HepG2 (cell line): ENCODE data around the gene GMPPB. TPM values are rescaled to one million over a fixed set of nuclear protein-coding genes. Genes with fewer than 3 reads are reported as not detected.

Source experiments
- HOXA5 ChIP-seq: sonication (generic); formaldehyde crosslinking; IDR thresholded peaks from 2 replicates; pipeline ENCODE4 v1.4.0; 2020; ENCODE audit warnings: missing genetic modification reagents
- KLF15 ChIP-seq: sonication (generic); formaldehyde crosslinking; IDR thresholded peaks from 2 replicates; pipeline ENCODE4 v1.8.1; 2023; ENCODE audit warnings: borderline replicate concordance, mild to moderate bottlenecking, inconsistent platforms, missing genetic modification reagents, mixed read lengths
- NFE2 ChIP-seq: sonication (generic); formaldehyde crosslinking; IDR thresholded peaks from 2 replicates; pipeline ENCODE4 v1.4.0; 2020; ENCODE audit warnings: missing genetic modification reagents
- PCBP1 ChIP-seq: fragments of 200-400 bp; formaldehyde crosslinking; IDR thresholded peaks from 2 replicates; pipeline ENCODE4 v1.6.1; 2017; ENCODE audit warnings: mild to moderate bottlenecking, low read depth, low read length, borderline replicate concordance
- STAT5B ChIP-seq: sonication (generic); formaldehyde crosslinking; IDR thresholded peaks from 2 replicates; pipeline ENCODE4 v1.4.0; 2020; ENCODE audit warnings: missing genetic modification reagents
- ZBTB38 ChIP-seq: sonication (generic); formaldehyde crosslinking; IDR thresholded peaks from 2 replicates; pipeline ENCODE4 v1.5.1; 2020; ENCODE audit warnings: mild to moderate bottlenecking, missing genetic modification reagents
- ZBTB42 ChIP-seq: sonication (generic); formaldehyde crosslinking; IDR thresholded peaks from 2 replicates; pipeline ENCODE4 v1.5.0; 2020; ENCODE audit warnings: mild to moderate bottlenecking, missing genetic modification reagents
- ZNF12 ChIP-seq: sonication (generic); formaldehyde crosslinking; IDR thresholded peaks from 2 replicates; pipeline ENCODE4 v1.5.0; 2020; ENCODE audit warnings: missing genetic modification reagents
- ZNF713 ChIP-seq: sonication (generic); formaldehyde crosslinking; IDR thresholded peaks from 2 replicates; pipeline ENCODE4 v1.4.0; 2020; ENCODE audit warnings: mild to moderate bottlenecking, missing genetic modification reagents
- ZNF724P ChIP-seq: sonication (generic); formaldehyde crosslinking; IDR thresholded peaks from 2 replicates; pipeline ENCODE4 v1.8.0; 2022; ENCODE audit warnings: missing genetic modification reagents, borderline replicate concordance
- ZNF75D ChIP-seq: sonication (generic); formaldehyde crosslinking; IDR thresholded peaks from 2 replicates; pipeline ENCODE4 v1.8.1; 2023; ENCODE audit warnings: missing genetic modification reagents, mild to moderate bottlenecking, borderline replicate concordance
- ZSCAN22 ChIP-seq: sonication (generic); formaldehyde crosslinking; IDR thresholded peaks from 2 replicates; pipeline ENCODE4 v1.4.0; 2020; ENCODE audit warnings: mild to moderate bottlenecking, missing genetic modification reagents
- polyA plus RNA-seq, 8 experiments: library from polyadenylated mRNA; depleted of rRNA in 3 of 8; stranded (reverse) in 7 of 8; unstranded in 1 of 8; fragments of >200 nt; fragmentation: Illumina TruSeq in 4 of 8; extraction: Trizol in 4 of 8; gene quantifications; 2 replicates each; pipeline versions ENCODE4 v1.2.1 to v1.2.3, GENCODE V29; 2011 to 2016; ENCODE audit warnings: low read depth in 4 of 8, missing spikeins in 1 of 8, mixed read lengths in 1 of 8; ENCODE audit not compliant: insufficient read depth in 1 of 8
- total RNA-seq, 5 experiments: library from RNA; depleted of rRNA; stranded (reverse); fragments of >200 nt; fragmentation: Illumina TruSeq; extraction: Trizol; gene quantifications; 2 replicates each; pipeline ENCODE4 v1.2.3, GENCODE V29; 2016; ENCODE audit warnings: low read depth in 1 of 5
- TF ChIP-seq, protein P1 (sequence below): sonication (generic); formaldehyde crosslinking; IDR thresholded peaks from 2 replicates; pipeline ENCODE4 v1.5.1; 2020; ENCODE audit warnings: missing genetic modification reagents, mild to moderate bottlenecking, borderline replicate concordance
- TF ChIP-seq, protein P2 (sequence below): sonication (generic); formaldehyde crosslinking; conservative IDR thresholded peaks from 2 replicates; pipeline ENCODE4 v1.8.1; 2023; ENCODE audit warnings: missing genetic modification reagents
- TF ChIP-seq, protein P3 (sequence below): IDR thresholded peaks from 2 replicates; pipeline ENCODE4 v1.6.1; 2016; ENCODE audit warnings: low read depth
- TF ChIP-seq, protein P4 (sequence below): sonication (generic); formaldehyde crosslinking; IDR thresholded peaks from 2 replicates; pipeline ENCODE4 v1.4.0; 2020; ENCODE audit warnings: missing genetic modification reagents, low read depth, mild to moderate bottlenecking, borderline replicate concordance
- TF ChIP-seq, protein P5 (sequence below), 2 experiments: sonication (generic) in 1 of 2; formaldehyde crosslinking in 1 of 2; IDR thresholded peaks; 2 replicates each; pipeline versions ENCODE4 v1.6.1 to v1.9.0; 2014 to 2022; ENCODE audit warnings: antibody characterized with exemption in 1 of 2, borderline replicate concordance in 1 of 2, inconsistent platforms in 1 of 2, low read depth in 1 of 2, missing genetic modification reagents in 1 of 2

GMPPB gene
- total and polyA plus RNA-seq, 2 of the 13 experiments (the other 11 are each of a cell fraction or from before 2014, with no cell fraction given) = 6.5 to 23.1 TPM

DNA sequence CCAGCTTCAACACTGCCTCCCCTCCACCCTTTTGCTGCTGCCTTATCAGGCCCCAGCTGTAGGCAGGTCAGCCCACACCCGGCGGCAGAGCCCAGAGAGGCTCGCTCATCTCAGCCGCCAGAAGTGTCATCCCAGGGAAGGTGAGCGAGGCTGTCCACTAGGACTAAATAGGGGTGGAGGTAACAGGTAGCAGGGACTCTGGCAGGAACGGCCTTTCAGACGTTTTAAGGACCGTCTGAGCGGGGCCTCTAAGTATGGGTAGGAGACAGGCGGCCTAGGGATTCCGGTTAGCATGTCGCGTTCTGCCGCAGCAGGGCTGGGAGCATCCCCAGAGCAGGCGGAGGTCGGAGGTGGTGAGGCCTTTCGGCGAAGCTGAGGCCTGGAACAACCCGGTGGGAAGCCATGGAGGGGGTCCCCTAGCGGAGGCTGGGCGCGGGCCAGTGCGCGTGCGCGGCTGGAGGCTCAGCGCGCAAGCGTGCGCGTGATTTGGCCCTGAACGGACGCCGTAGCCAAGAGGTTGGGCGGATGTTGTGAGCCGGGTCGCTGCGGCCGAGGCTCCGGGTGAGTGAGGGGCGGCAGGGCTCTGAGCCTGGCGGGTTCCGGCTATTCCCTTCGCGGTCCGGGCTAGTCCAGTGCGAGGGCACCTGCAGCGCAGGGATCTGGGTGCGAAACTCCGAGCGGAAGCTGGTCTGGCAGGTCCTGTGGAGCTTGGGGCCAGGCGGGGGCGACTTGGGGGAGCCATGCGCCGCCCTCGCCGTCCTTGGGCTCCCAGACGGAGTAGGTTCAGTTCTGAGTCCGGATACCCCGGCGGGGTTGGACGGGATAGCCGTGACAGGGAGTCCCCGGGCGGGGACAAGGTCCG lies 34.5 kb downstream of the GMPPB start, which contains the start of the genes MST1 and RNF123 (continued):
- TF ChIP-seq, protein P1, sequence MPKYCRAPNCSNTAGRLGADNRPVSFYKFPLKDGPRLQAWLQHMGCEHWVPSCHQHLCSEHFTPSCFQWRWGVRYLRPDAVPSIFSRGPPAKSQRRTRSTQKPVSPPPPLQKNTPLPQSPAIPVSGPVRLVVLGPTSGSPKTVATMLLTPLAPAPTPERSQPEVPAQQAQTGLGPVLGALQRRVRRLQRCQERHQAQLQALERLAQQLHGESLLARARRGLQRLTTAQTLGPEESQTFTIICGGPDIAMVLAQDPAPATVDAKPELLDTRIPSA (CRISPR knock-in tag) = no peak; the same call in 1 of the 2 replicates
- TF ChIP-seq ZNF713 (CRISPR knock-in tag) (no peak), ZNF724P (CRISPR knock-in tag) (peak; percentile 88; the same call in 1 of the 2 replicates), KLF15 (no peak), PCBP1 (no peak), NFE2 (no peak), STAT5B (CRISPR knock-in tag) (no peak), ZNF12 (CRISPR knock-in tag) (no peak), HOXA5 (CRISPR knock-in tag) (peak; percentile 28; the same call in 1 of the 2 replicates), ZNF75D (CRISPR knock-in tag) (no peak), ZSCAN22 (CRISPR knock-in tag) (no peak), ZBTB38 (CRISPR knock-in tag) (peak; percentile 89; the same call in 1 of the 2 replicates), ZBTB42 (CRISPR knock-in tag) (no peak)
- TF ChIP-seq, protein P2, sequence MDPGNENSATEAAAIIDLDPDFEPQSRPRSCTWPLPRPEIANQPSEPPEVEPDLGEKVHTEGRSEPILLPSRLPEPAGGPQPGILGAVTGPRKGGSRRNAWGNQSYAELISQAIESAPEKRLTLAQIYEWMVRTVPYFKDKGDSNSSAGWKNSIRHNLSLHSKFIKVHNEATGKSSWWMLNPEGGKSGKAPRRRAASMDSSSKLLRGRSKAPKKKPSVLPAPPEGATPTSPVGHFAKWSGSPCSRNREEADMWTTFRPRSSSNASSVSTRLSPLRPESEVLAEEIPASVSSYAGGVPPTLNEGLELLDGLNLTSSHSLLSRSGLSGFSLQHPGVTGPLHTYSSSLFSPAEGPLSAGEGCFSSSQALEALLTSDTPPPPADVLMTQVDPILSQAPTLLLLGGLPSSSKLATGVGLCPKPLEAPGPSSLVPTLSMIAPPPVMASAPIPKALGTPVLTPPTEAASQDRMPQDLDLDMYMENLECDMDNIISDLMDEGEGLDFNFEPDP (CRISPR knock-in tag) = no peak
- TF ChIP-seq, protein P3, sequence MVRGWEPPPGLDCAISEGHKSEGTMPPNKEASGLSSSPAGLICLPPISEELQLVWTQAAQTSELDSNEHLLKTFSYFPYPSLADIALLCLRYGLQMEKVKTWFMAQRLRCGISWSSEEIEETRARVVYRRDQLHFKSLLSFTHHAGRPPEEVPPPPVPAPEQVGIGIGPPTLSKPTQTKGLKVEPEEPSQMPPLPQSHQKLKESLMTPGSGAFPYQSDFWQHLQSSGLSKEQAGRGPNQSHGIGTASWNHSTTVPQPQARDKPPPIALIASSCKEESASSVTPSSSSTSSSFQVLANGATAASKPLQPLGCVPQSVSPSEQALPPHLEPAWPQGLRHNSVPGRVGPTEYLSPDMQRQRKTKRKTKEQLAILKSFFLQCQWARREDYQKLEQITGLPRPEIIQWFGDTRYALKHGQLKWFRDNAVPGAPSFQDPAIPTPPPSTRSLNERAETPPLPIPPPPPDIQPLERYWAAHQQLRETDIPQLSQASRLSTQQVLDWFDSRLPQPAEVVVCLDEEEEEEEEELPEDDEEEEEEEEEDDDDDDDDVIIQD = 0 out of 2 replicates have a peak, but pooled peaks have one; percentile 17
- TF ChIP-seq, protein P4, sequence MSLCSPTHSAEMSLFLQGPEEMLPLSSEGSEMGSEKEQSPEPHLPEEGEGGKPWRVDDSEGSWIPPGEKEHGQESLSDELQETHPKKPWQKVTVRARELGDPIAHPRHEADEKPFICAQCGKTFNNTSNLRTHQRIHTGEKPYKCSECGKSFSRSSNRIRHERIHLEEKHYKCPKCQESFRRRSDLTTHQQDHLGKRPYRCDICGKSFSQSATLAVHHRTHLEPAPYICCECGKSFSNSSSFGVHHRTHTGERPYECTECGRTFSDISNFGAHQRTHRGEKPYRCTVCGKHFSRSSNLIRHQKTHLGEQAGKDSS (CRISPR knock-in tag) = peak; percentile 71; the same call in 1 of the 2 replicates
- TF ChIP-seq, protein P5, sequence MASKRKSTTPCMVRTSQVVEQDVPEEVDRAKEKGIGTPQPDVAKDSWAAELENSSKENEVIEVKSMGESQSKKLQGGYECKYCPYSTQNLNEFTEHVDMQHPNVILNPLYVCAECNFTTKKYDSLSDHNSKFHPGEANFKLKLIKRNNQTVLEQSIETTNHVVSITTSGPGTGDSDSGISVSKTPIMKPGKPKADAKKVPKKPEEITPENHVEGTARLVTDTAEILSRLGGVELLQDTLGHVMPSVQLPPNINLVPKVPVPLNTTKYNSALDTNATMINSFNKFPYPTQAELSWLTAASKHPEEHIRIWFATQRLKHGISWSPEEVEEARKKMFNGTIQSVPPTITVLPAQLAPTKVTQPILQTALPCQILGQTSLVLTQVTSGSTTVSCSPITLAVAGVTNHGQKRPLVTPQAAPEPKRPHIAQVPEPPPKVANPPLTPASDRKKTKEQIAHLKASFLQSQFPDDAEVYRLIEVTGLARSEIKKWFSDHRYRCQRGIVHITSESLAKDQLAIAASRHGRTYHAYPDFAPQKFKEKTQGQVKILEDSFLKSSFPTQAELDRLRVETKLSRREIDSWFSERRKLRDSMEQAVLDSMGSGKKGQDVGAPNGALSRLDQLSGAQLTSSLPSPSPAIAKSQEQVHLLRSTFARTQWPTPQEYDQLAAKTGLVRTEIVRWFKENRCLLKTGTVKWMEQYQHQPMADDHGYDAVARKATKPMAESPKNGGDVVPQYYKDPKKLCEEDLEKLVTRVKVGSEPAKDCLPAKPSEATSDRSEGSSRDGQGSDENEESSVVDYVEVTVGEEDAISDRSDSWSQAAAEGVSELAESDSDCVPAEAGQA (IDR thresholded peaks at IDR 0.05; ENCODE audit: low read depth) = peak; percentile 65; the same call in 1 of the 2 replicates
- TF ChIP-seq, protein P5 (CRISPR knock-in tag; IDR thresholded peaks at IDR 0.05; ENCODE audit: borderline replicate concordance) = no peak
